Parathyroid adenoma (tissue), 2 donors: ENCODE data around the gene FRG1.
A peak's percentile ranks its signal among the peaks of the same experiment; 100 is the strongest.
"Not testable (repeated sequence)": the region's sequence is repeated elsewhere in the genome, so short reads cannot be mapped to it uniquely, and the experiment has no call there.

Experiments
- H2AFZ ChIP-seq: fragments of 300-600 bp; sonication (generic); one replicate; pipeline ENCODE4 v1.7.0; 2017; ENCODE audit warnings: antibody characterized with exemption, mild to moderate bottlenecking
- H3K27ac ChIP-seq: fragments of 300-600 bp; sonication (generic); one replicate; pipeline ENCODE4 v1.7.0; 2017
- H3K27me3 ChIP-seq: fragments of 300-600 bp; sonication (generic); one replicate; pipeline ENCODE4 v1.7.0; 2017; ENCODE audit warnings: low read length; ENCODE audit not compliant: control insufficient read depth, insufficient read depth
- H3K36me3 ChIP-seq: fragments of 300-600 bp; sonication (generic); one replicate; pipeline ENCODE4 v1.7.0; 2017; ENCODE audit warnings: low read length; ENCODE audit not compliant: control insufficient read depth, insufficient read depth
- H3K4me1 ChIP-seq: fragments of 300-600 bp; sonication (generic); one replicate; pipeline ENCODE4 v1.7.0; 2017; ENCODE audit warnings: control low read depth
- H3K4me2 ChIP-seq: fragments of 300-600 bp; sonication (generic); one replicate; pipeline ENCODE4 v1.7.0; 2017; ENCODE audit warnings: low read length
- H3K4me3 ChIP-seq: fragments of 300-600 bp; sonication (generic); one replicate; pipeline ENCODE4 v1.7.0; 2017; ENCODE audit warnings: low read depth, low read length
- H3K79me2 ChIP-seq: fragments of 300-600 bp; sonication (generic); one replicate; pipeline ENCODE4 v1.7.0; 2017; ENCODE audit warnings: control low read depth
- H3K9ac ChIP-seq: fragments of 300-600 bp; sonication (generic); one replicate; pipeline ENCODE4 v1.7.0; 2017; ENCODE audit warnings: mild to moderate bottlenecking
- H3K9me3 ChIP-seq: fragments of 300-600 bp; sonication (generic); one replicate; pipeline ENCODE4 v1.7.0; 2017; ENCODE audit warnings: low read length; ENCODE audit not compliant: control insufficient read depth
- TF ChIP-seq, protein P1 (sequence below): fragments of 300-600 bp; sonication (generic); IDR thresholded peaks from one replicate; pipeline ENCODE4 v1.7.0; 2017; ENCODE audit warnings: antibody characterized with exemption, mild to moderate bottlenecking
- donor health status: primary hyperparathyroidism.

The FRG1 gene

DNA sequence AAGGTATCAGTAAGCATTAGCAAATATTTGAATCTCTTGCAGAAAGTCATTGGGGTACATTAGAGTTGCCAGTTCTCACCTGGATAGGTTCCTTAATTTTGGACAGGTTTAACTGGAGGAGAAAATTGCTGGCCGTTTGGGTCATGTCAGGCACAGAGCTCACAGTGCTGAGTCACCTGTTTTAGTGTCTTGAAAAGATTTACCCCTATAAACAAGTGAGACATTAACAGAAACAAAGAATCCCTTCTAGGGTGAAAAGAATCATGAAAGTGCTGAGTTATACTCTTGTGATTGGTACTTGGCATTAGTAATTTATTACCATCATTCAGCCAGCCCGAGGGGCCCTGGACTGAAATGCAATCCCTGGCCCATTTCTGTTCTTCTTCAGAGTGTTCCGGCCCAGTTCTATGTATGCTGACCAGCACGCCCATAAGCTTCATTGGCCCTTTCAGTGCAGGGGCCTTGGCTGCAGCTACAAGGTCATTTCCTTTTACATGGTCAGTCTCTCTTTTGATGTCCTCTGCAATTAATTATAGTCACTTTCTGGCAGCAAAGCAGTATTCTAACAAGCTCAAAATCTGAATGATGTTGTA, 45.1 kb downstream of the FRG1 start:
- H3K4me1 ChIP-seq, H3K4me2 ChIP-seq, H3K9ac ChIP-seq, H3K9me3 ChIP-seq, H3K27me3 ChIP-seq, H3K79me2 ChIP-seq, H2AFZ ChIP-seq, H3K36me3 ChIP-seq: not testable (repeated sequence)
- peak overlapping the region; percentile 94 for H3K27ac ChIP-seq
- peak overlapping the region; percentile 4 for H3K4me3 ChIP-seq

DNA sequence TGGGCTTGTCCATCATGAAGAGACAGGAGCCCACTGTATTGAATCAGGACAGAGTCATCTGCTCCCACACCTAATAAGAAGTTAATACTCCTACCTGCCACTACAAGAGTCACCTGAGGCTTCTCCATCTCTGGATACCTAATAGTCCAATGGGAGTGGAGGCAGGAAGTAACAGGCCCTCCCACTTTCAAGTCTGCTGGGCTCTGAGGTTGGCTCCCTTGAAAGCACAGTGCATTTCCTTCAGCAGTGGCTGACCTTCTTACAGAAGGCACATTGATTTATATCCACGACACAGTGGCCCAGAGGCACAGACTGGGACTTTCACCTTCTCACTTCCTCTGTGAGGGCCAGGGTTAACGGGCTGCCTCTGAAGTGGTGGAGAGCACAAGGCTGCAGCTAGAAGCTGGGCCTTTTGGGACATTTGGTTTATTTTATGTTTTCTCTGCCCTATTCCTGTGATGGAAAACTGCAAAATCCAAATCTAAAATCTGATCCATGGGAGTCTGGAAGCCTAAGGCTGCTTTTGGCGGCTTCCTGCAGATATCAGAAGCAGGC, 48.3 kb downstream of the FRG1 start:
- TF ChIP-seq, protein P1, sequence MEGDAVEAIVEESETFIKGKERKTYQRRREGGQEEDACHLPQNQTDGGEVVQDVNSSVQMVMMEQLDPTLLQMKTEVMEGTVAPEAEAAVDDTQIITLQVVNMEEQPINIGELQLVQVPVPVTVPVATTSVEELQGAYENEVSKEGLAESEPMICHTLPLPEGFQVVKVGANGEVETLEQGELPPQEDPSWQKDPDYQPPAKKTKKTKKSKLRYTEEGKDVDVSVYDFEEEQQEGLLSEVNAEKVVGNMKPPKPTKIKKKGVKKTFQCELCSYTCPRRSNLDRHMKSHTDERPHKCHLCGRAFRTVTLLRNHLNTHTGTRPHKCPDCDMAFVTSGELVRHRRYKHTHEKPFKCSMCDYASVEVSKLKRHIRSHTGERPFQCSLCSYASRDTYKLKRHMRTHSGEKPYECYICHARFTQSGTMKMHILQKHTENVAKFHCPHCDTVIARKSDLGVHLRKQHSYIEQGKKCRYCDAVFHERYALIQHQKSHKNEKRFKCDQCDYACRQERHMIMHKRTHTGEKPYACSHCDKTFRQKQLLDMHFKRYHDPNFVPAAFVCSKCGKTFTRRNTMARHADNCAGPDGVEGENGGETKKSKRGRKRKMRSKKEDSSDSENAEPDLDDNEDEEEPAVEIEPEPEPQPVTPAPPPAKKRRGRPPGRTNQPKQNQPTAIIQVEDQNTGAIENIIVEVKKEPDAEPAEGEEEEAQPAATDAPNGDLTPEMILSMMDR: no peak
- Histone ChIP-seq H3K4me3 (no peak overlapping the region), H3K9ac (no peak overlapping the region), H3K27ac (no peak overlapping the region), H3K79me2 (no peaks in the 10 kb centered on the region), H3K27me3 (no peaks in the 10 kb centered on the region), H2AFZ (peak overlapping the region; percentile 58), H3K9me3 (no peaks in the 10 kb centered on the region), H3K4me2 (no peak overlapping the region), H3K36me3 (no peaks in the 10 kb centered on the region), H3K4me1 (peaks cover 9% of the 10 kb centered on the region)

GRCh38 chr4:189989941-189990340, 49.3 kb downstream of the FRG1 start:
- H3K36me3 ChIP-seq, H3K4me3 ChIP-seq, H2AFZ ChIP-seq, H3K4me1 ChIP-seq, H3K27me3 ChIP-seq, H3K79me2 ChIP-seq, H3K9me3 ChIP-seq, H3K4me2 ChIP-seq, H3K27ac ChIP-seq, H3K9ac ChIP-seq: not testable (repeated sequence)
